ENCODE measurements around the gene NYAP2.

Gene NYAP2

DNA sequence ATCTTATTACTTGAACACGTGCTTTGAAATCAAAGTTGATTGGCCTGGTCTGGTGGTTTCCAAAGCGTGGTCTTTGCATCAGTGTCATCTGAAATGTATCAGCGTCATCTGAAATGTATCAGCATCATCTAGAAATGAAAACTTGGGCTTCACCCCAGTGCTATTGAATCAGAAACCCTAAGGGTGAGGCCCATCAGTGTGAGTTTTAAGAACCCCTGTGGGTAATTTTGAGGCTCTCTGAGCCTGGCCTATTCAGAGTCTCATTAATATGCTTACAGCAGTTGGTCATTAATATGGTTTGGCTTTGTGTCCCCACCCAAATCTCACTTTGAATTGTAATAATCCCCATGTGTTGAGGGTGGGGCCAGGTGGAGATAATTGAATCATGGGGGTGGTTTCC, 85.2 kb downstream of the NYAP2 start:
- no peaks in the 10 kb centered on the region for H3K4me1 Mint-ChIP-seq (ENCODE audit: low read depth)
- H3K9me3 Mint-ChIP-seq, result no peaks in the 10 kb centered on the region
- H3K36me3 Mint-ChIP-seq (ENCODE audit: low read depth), result no peaks in the 10 kb centered on the region
- no peak overlapping the region for H3K27ac Mint-ChIP-seq
- no peak overlapping the region for H3K4me3 Mint-ChIP-seq
- H3K27me3 Mint-ChIP-seq (ENCODE audit: low read depth), result peaks cover 4% of the 10 kb centered on the region

- no peak overlapping the region for H3K4me3 Mint-ChIP-seq
- no peaks in the 10 kb centered on the region for H3K27me3 Mint-ChIP-seq (ENCODE audit: low read depth)
- H3K36me3 Mint-ChIP-seq (ENCODE audit: low read depth), result no peaks in the 10 kb centered on the region
- no peaks in the 10 kb centered on the region for H3K9me3 Mint-ChIP-seq
- no peak overlapping the region for H3K27ac Mint-ChIP-seq
- no peaks in the 10 kb centered on the region for H3K4me1 Mint-ChIP-seq (ENCODE audit: low read depth)
Measured at GRCh38 chr2:225486236-225486635, 86.7 kb downstream of the NYAP2 start.

- Mint-ChIP-seq H3K36me3 (ENCODE audit: low read depth) (no peaks in the 10 kb centered on the region), H3K4me3 (no peak overlapping the region), H3K27ac (no peak overlapping the region), H3K9me3 (no peaks in the 10 kb centered on the region), H3K27me3 (ENCODE audit: low read depth) (peaks cover 4% of the 10 kb centered on the region), H3K4me1 (ENCODE audit: low read depth) (no peaks in the 10 kb centered on the region)
Measured at GRCh38 chr2:225487878-225488416, 88.4 kb downstream of the NYAP2 start.

GRCh38 chr2:225488743-225489142, 89.2 kb downstream of the NYAP2 start:
- H3K27me3 Mint-ChIP-seq (ENCODE audit: low read depth), result peaks cover 4% of the 10 kb centered on the region
- no peak overlapping the region for H3K4me3 Mint-ChIP-seq
- H3K36me3 Mint-ChIP-seq (ENCODE audit: low read depth), result no peaks in the 10 kb centered on the region
- H3K27ac Mint-ChIP-seq, result no peak overlapping the region
- no peaks in the 10 kb centered on the region for H3K4me1 Mint-ChIP-seq (ENCODE audit: low read depth)
- no peaks in the 10 kb centered on the region for H3K9me3 Mint-ChIP-seq

DNA sequence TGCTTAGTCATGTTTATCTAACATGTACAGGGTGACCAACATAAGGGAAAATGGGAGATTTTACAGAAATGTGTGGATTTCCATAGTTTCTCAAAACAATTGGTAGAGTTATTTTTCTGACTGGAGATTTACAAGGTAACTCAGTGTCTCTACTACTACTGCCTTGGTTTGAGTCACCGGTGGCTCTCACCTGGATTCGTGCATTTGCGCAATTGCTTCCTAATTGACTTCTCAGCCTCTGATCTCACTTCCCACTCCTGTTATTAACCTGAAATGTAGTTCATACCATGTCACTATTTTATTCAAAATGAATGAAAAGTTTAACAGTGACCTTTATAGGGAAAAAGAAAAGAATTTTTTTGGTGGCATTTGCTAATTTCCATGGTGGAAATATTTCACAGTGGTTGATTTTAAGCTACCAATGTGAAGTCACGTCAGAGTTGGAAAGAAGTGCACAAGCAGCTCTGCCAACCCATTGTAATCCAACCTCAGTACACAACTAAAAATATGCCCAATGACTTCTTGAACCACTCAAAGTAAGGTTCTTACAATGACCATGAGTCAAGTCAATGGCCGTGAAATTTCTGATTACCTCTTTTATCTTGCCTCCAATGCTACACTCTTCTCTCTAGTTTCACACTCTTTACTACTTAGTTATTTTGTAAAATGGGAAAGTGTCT, 94.0 kb downstream of the NYAP2 start:
- Mint-ChIP-seq H3K4me1 (ENCODE audit: low read depth) (no peaks in the 10 kb centered on the region), H3K36me3 (ENCODE audit: low read depth) (no peaks in the 10 kb centered on the region), H3K27me3 (ENCODE audit: low read depth) (peaks cover 4% of the 10 kb centered on the region), H3K27ac (no peak overlapping the region), H3K4me3 (no peak overlapping the region), H3K9me3 (no peaks in the 10 kb centered on the region)

DNA sequence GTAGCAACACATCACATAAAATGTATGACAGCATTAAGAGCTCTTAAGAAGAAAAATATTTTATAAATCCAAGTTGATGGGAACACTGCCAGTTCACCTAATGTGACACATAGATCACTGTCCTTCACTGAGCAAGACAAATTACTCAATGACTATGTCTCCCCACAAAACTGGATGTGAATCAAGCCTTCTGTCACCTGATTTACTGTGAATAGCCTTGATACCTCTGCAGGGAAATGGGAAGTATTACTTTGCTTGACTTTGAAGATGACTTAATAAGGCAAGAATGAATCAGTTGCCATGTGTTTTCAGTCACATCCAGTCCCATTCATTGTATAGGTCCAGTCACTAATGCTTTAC, 94.6 kb downstream of the NYAP2 start:
- no peak overlapping the region for H3K27ac Mint-ChIP-seq
- H3K36me3 Mint-ChIP-seq (ENCODE audit: low read depth), result no peaks in the 10 kb centered on the region
- H3K9me3 Mint-ChIP-seq, result no peaks in the 10 kb centered on the region
- peaks cover 4% of the 10 kb centered on the region for H3K27me3 Mint-ChIP-seq (ENCODE audit: low read depth)
- H3K4me1 Mint-ChIP-seq (ENCODE audit: low read depth), result no peaks in the 10 kb centered on the region
- H3K4me3 Mint-ChIP-seq, result no peak overlapping the region

DNA sequence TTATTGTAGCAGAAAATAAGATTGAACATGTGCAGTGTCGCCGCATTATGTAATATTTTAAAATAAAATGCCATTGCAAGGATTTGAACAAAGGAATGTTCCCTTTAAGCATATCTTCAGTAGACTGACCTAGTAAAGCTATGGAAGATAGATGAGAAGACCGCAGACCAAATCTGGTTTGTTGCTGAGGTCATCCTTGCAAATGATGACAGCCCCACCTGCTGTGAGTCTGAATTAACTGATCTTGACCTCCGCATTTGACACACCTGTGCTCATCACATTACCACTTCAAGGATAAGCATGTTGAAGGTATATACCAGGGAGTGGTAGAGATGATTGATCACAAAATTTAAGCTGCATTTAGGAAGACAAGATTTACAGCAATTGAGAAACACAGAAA, 96.2 kb downstream of the NYAP2 start:
- Mint-ChIP-seq H3K4me3 (no peak overlapping the region), H3K4me1 (ENCODE audit: low read depth) (no peaks in the 10 kb centered on the region), H3K27me3 (ENCODE audit: low read depth) (peaks cover 4% of the 10 kb centered on the region), H3K27ac (no peak overlapping the region), H3K36me3 (ENCODE audit: low read depth) (no peaks in the 10 kb centered on the region), H3K9me3 (no peaks in the 10 kb centered on the region)

DNA sequence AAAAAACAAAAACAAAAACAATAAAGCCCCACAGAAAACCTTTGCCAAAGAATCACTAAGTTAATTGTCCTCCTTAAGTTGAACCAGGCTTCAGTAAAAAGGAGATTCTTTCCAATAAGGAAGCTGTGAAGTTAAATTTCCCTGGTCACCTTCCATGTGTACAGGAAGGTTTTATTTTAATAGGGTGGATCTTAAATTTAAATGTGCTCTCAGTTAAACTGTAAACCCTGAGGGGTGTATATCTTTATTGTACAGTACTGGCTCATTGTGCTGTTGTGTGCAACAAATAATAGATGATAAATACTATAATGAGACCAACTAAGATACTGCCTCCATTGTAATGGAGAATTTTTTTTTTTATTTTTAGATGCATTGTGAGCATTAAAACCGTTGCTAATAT, 97.1 kb downstream of the NYAP2 start:
- no peaks in the 10 kb centered on the region for H3K9me3 Mint-ChIP-seq
- H3K27me3 Mint-ChIP-seq (ENCODE audit: low read depth), result peaks cover 6% of the 10 kb centered on the region
- H3K4me3 Mint-ChIP-seq, result no peak overlapping the region
- H3K36me3 Mint-ChIP-seq (ENCODE audit: low read depth), result no peaks in the 10 kb centered on the region
- no peak overlapping the region for H3K27ac Mint-ChIP-seq
- H3K4me1 Mint-ChIP-seq (ENCODE audit: low read depth), result no peaks in the 10 kb centered on the region

DNA sequence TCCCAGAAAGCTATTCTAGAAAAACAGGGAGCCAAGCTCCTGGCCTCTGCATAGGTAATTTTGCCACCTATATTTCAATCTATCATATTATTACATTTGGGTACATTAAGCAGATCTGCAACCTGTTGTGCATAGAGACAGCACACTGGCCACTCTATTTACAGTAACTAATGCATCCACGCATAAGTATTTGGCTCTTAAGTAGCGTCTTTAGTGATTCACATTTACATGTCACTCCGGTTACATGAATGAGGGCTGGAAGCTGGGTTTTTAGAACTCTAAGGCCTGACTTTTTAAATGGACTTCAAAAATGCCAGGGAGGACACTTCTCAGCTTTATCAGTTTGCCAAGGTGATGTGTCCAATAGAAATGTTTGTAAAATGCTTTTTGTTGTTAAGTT, 97.7 kb downstream of the NYAP2 start:
- Mint-ChIP-seq H3K4me1 (ENCODE audit: low read depth) (no peaks in the 10 kb centered on the region), H3K27ac (no peak overlapping the region), H3K4me3 (no peak overlapping the region), H3K36me3 (ENCODE audit: low read depth) (no peaks in the 10 kb centered on the region), H3K9me3 (no peaks in the 10 kb centered on the region), H3K27me3 (ENCODE audit: low read depth) (peaks cover 12% of the 10 kb centered on the region)

GRCh38 chr2:225501022-225501421, 101.5 kb downstream of the NYAP2 start:
- H3K4me1 Mint-ChIP-seq (ENCODE audit: low read depth), result no peaks in the 10 kb centered on the region
- H3K36me3 Mint-ChIP-seq (ENCODE audit: low read depth), result no peaks in the 10 kb centered on the region
- H3K4me3 Mint-ChIP-seq, result no peak overlapping the region
- H3K27ac Mint-ChIP-seq, result no peak overlapping the region
- H3K9me3 Mint-ChIP-seq, result no peaks in the 10 kb centered on the region
- H3K27me3 Mint-ChIP-seq (ENCODE audit: low read depth), result peaks cover 8% of the 10 kb centered on the region

- Mint-ChIP-seq H3K9me3 (no peaks in the 10 kb centered on the region), H3K27ac (no peak overlapping the region), H3K27me3 (ENCODE audit: low read depth) (peaks cover 8% of the 10 kb centered on the region), H3K36me3 (ENCODE audit: low read depth) (no peaks in the 10 kb centered on the region), H3K4me3 (no peak overlapping the region), H3K4me1 (ENCODE audit: low read depth) (no peaks in the 10 kb centered on the region)
Measured at GRCh38 chr2:225502971-225503370, 103.5 kb downstream of the NYAP2 start.

DNA sequence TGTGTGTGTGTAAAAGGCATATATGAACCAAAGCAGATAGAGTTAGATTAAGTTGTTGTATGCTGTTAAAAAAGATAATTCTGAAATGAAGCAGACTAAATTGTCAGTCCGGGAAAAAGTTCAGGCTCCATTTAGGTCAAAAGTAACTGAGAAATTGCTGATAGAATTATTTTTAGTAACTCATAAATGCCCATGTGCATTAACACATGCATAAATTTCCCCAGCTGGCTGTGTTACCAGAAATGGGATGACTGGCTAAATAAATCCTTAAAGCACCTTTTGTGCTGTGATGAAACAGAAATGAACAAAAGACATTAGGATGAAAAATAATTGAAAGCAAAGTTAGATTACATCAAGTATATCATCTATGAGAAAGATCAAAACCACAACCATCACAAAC, 111.3 kb downstream of the NYAP2 start:
- Mint-ChIP-seq H3K4me3 (no peak overlapping the region), H3K27ac (no peak overlapping the region), H3K9me3 (no peaks in the 10 kb centered on the region), H3K27me3 (ENCODE audit: low read depth) (no peaks in the 10 kb centered on the region), H3K4me1 (ENCODE audit: low read depth) (no peaks in the 10 kb centered on the region), H3K36me3 (ENCODE audit: low read depth) (no peaks in the 10 kb centered on the region)

DNA sequence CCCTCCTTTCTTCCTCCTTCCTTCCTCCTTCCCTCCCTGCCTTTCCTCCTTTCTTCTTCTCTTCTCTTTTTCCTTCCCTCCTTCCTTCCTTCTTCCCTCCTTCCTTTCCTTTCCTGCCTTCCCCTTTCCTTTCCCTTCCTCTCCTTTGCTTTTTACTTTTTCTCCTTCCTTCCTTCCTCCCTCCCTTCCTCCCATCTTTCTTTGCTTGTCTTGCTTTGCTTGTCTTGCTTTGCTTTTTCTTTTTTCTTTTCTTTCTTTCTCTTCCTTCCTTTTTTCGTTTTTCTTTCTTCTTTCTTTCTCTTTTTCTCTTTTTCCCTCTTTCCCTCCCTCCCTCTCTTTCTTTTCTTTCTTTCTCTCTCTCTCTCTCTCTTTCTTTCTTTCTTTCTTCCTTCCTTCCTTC, 113.0 kb downstream of the NYAP2 start:
- Mint-ChIP-seq H3K4me3 (no peak overlapping the region), H3K4me1 (ENCODE audit: low read depth) (no peaks in the 10 kb centered on the region), H3K27ac (no peak overlapping the region), H3K27me3 (ENCODE audit: low read depth) (no peaks in the 10 kb centered on the region), H3K36me3 (ENCODE audit: low read depth) (no peaks in the 10 kb centered on the region), H3K9me3 (no peaks in the 10 kb centered on the region)

- H3K27me3 Mint-ChIP-seq (ENCODE audit: low read depth), result no peaks in the 10 kb centered on the region
- H3K9me3 Mint-ChIP-seq, result no peaks in the 10 kb centered on the region
- H3K27ac Mint-ChIP-seq, result no peak overlapping the region
- H3K4me1 Mint-ChIP-seq (ENCODE audit: low read depth), result no peaks in the 10 kb centered on the region
- H3K4me3 Mint-ChIP-seq, result no peak overlapping the region
- no peaks in the 10 kb centered on the region for H3K36me3 Mint-ChIP-seq (ENCODE audit: low read depth)
Measured at GRCh38 chr2:225512876-225513540, 113.5 kb downstream of the NYAP2 start.

DNA sequence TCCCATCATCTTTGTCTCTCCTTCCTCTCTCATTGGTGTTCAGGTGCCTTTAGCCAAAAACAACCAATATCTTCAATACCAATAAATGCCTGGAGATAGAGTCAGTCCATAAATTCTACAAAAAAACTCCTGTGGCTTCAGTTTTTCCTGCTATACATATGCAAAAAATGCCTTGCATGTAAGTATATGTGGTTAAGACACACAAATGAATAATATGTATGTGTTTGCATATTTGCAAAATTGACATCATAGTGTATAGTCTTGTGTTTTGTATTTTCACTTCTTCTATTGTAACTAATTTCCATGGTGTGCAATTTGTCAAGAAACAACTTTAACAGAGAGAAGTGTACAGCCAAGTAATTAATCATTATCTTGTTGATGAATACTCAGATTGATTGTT, 115.5 kb downstream of the NYAP2 start:
- no peak overlapping the region for H3K27ac Mint-ChIP-seq
- H3K36me3 Mint-ChIP-seq (ENCODE audit: low read depth), result no peaks in the 10 kb centered on the region
- H3K9me3 Mint-ChIP-seq, result no peaks in the 10 kb centered on the region
- H3K27me3 Mint-ChIP-seq (ENCODE audit: low read depth), result no peaks in the 10 kb centered on the region
- no peak overlapping the region for H3K4me3 Mint-ChIP-seq
- H3K4me1 Mint-ChIP-seq (ENCODE audit: low read depth), result no peaks in the 10 kb centered on the region
